CD4-positive, alpha-beta T cell treated with Interleukin-15 for 1 hour (primary cell): ENCODE results near the gene GJA5.

ENCODE experiments used
- DNase-seq: peaks from one replicate; pipeline ENCODE4 v3.0.0-alpha.2; 2020

The GJA5 gene

GRCh38 chr1:147760481-147761260, at the start of gene GJA5:
Gene GJA5, minus strand, starts transcription at chr1:147760602. Its CDS starts 1,364 bp downstream, at chr1:147759238.
- no peak for DNase-seq

- no peak for DNase-seq
These were observed 48.8 kb upstream of the GJA5 start for GRCh38 chr1:147809236-147809635.

DNA sequence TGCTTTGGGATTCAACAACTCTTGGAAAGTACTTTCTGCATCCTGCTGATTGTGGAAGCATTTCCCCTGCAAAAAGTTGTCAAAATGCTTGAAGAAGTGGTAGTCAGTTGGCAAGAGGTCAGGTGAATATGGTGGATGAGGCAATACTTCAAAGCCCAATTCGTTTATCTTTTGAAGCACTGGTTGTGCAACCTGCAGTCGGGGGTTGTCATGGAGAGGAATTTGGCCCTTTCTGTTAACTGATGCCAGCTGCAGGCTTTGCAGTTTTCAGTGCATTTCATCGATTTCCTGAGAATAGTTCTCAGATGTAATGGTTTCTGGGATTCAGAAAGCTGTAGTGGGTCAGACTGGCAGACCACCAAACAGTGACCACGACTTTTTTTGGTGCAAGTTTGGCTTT, 47.6 kb upstream of the GJA5 start:
- DNase-seq: no peak

DNA sequence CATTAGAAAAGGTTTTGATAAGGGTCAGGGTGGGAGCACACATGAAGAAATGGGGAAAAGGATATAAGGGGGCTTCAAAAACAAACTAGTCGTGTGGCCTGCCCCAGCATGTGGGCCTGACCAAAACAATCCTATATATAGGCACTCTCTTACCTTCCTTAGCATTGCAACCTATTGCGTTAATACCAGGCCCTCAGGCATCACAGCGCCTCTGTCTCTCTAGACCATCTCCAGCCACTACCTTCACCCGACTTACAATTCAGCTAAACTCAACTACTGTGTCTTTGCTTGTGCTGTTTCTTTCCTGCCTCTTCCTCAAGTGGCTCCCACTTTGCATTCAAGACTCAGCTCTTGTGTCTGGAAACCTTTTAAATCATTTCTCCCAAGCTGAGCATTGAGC, 47.0 kb upstream of the GJA5 start:
- no peak for DNase-seq

DNA sequence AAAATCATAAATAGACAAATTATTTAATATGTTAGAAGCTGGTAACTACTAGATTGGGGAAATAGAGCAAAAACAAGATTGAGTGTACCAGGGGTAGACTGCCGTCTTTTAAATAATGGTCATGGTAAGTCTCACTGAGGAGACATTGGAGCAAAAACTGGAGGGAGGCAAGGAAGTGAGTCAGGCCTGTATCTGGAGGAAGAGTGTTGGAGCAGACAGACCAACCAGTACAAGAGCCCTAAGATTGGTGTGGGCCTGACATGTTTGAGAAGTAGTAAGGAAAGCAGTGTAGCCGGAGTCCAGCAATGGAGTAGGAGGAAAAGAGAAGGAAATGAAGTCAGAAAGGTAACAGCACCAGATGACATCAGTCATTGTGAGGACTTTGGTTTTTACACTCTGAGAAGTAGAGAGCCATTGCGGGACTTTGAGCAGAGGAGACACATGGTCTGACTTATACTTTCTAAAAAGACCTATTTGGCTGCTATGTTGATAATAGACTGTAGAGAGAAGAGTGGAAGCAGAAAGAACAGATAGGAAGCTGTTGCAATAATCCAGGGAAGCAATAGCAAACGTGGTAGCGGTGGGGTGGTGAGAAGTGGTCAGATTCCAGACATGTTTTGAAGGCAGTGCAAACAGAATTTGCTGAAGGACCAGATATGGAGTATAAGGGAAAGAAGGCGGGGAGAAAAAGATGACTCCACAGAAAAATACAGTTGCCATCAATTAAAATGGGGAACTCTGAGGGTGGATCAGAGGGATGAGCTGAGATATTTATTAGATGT, 44.7 kb upstream of the GJA5 start:
- no peak for DNase-seq

DNA sequence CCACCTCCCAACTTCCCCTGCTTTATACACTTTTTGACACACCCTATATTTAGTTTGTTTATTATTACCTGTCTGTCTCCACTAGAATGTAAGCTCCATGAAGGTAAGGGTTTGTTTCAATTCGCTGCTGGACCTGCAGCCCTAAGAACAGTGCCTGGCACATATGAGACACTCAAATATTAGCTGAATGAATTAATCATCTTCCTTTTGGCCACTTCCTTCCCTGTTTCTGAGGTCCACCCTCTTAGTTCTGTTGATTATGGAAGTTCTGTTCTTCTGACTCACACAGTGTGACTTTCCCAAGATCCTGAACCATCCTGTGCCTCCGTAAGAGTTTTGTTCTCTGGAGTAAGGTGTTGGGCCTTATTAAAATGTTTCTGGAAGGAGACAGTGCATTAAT, 40.4 kb upstream of the GJA5 start:
- no peak for DNase-seq

GRCh38 chr1:147798731-147799130, 38.3 kb upstream of the GJA5 start:
- DNase-seq: no peak

GRCh38 chr1:147794570-147794969, 34.2 kb upstream of the GJA5 start:
- no peak for DNase-seq

DNA sequence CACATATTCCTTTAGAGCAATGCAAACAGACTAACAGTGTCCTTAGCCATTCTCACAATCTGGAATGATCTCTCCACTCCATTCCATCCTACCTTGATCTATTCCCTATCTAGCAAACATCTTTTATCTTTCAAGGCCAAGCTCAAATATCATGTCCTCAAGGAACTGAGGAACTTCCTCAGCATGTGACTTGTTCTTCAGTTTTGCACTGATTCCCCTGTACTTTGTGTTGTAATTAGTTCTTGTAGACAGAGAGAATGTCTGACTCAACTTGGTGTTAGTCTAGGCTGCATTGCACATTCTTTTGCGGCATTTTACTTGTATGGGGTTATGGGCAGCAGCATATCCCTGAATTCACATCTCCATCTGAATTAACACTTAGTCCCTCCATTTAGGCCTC, 31.5 kb upstream of the GJA5 start:
- no peak for DNase-seq

GRCh38 chr1:147787765-147788164, 27.4 kb upstream of the GJA5 start:
- DNase-seq: no peak

DNA sequence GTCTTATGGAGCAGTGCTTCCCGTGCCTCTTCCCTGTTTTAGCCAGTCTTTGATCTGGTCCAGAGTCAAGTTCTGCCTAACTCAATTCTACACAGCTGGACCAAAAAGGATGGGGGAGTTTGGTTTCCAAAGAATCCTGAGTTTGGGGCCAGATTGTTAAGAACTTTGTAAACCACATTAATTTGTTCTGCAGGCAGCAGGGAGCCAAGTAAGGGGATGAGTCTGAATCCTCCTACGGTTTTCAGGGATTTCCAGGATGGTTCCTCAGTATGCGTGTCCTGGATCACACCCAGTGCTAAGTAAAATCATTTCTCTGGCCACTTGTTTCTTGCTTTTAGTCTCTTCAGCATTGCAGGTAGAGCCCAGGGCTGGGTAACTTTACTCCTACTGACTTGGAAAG, 26.1 kb upstream of the GJA5 start:
- DNase-seq: no peak

- no peak for DNase-seq
These were observed 25.5 kb upstream of the GJA5 start for GRCh38 chr1:147785794-147786506.

DNA sequence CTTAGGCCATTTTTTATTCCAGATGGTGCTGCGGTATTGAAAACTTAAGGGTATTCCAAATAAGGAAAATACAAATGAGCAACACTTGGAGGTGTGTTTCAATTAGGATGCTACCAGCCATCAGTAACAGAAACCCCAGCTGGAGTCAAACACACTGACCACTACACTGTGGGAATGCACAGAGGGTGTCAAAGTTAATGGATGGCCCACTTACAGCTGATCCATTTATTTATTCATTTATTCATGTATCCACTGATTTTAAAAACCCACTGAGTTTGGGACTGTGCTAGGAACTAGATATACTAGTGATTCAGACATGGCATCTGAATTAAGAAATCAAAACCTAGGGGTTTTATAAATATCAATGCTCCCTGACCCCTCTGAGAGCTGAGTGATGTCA, 24.5 kb upstream of the GJA5 start:
- no peak for DNase-seq

DNA sequence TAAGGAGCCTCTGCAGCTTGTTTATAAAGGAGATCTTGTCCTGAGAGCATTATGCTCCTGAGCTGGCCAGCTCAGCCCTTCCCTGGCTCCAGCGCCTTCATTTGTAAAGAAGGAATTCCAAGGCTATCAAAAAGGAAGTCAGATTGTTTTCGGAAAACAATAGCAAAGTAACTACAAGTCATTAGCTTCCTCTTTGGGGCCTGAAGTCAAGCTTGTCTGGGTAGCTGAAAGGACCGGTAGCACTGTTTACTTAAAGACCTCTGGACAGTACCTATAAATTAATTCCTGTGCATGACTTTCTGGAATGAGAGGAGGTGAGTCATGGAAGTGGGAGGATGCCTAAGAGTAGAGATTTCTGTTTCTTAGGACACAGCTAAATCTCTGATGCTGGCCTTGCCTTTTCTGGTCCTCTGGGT, 20.7 kb upstream of the GJA5 start:
- no peak for DNase-seq

GRCh38 chr1:147777694-147778093, 17.3 kb upstream of the GJA5 start:
- no peak for DNase-seq

DNA sequence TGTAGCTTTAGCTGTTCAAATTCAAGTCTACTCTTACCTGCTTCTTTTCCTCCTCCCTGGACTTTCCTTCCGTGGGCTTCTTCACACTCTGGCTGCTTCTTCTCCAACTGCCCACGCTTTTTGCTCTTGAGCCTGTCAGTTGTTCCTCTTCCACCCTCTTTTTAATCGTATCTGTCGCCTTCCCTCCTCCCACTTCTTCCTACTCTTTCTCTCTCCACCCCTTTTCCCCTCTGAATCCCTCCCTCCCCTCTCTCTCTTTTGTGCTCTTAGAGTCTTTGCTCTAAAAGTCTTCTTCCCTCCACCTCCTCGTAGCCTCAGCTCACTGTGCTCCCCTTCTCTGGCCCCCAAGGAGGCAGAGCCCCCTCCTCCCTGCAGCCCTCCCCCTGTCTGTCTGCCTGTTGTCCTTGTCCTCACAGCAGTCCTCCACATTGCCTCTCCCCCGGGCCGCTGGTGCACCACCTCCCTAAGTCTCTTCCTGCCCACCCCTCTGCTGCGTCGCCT, 12.9 kb upstream of the GJA5 start:
- DNase-seq: no peak

GRCh38 chr1:147772570-147772969, 12.2 kb upstream of the GJA5 start:
- DNase-seq: no peak

- no peak for DNase-seq
These were observed 11.1 kb upstream of the GJA5 start for GRCh38 chr1:147771226-147772125.

- DNase-seq: no peak
These were observed 8.7 kb upstream of the GJA5 start for GRCh38 chr1:147769106-147769505.

GRCh38 chr1:147768582-147768981, 8.2 kb upstream of the GJA5 start:
- DNase-seq: no peak

DNA sequence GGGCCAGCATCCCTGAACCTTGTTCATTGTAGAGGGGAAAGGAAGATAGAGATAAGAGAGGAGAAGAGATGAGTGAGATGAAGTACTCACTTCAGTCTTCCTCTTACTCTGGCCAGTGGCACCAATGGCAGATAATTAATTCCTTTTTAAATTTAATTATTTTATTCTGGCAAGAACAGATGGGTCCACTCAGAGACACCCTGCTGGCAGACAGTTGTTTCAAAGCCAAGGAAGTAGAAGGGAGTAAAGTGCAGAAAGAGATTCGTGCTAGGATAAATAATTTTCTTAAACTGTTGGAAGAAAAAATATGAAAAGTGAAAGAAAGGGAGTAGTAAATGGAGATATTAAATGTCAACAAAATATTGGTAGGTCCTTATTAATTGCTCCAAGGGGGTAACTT, 7.7 kb upstream of the GJA5 start:
- no peak for DNase-seq

DNA sequence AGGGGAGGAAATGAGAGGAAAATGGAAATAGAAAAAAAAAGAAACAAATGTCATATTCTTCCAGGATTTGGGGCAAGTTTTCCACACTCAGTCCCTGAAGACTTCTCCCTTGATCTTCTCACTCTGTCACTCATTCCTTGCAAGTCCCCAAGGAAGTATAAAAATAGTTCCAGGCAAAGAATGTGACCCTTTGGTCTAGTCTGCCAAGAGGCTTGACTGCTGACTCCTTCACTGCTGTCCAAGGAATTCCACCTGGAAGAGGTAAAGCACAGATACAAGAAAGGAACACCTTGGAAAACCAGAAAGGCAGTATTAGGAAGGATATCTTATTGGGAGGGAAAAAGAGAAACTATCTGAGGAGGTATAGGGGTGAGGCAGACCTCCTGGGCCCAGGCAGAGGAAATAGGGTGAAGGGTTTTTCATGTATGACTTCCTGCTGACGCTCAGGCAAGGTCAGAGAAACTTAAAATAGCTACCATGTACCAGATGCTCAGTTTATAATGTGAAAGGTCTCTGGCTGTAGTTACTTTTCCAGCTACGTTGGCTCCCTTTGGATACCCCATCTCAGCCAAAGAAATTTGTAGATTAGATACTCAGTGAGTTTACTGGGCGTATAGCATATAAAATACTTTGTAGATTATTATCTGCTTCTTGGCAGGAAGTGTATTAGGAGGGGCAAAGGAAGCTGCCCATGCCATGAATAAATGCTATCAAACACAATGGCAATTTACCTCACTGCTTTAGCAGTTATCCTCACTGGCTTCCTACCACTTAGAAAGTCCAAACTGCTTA, 2.0 kb upstream of the GJA5 start:
- no peak for DNase-seq
